GM23338 (cell line): ENCODE data around the gene GNAI3. TPM values are rescaled to one million over a fixed set of nuclear protein-coding genes. Genes with fewer than 3 reads are reported as not detected.

Experiments
- ATAC-seq: fragments of 200-7000 bp; cut with Tn5 transposase; 3 replicates; pipeline ENCODE4 v1.9.1; 2020
- DNase-seq: peaks from one replicate; pipeline ENCODE4 v3.0.0-alpha.2; 2015; ENCODE audit warnings: low spot score
- H2AFZ ChIP-seq: fragments of 200-600 bp; sonication (generic); 2 replicates; pipeline ENCODE4 v1.8.0; 2016; ENCODE audit warnings: antibody characterized with exemption, mild to moderate bottlenecking, moderate library complexity
- H3F3A ChIP-seq: fragments of 200-600 bp; sonication (generic); replicated peaks from 2 replicates; pipeline ENCODE4 v1.8.0; 2017; ENCODE audit warnings: antibody characterized with exemption, mixed run types, low read depth
- H3K27ac ChIP-seq: fragments of 200-600 bp; sonication (generic); 2 replicates; pipeline ENCODE4 v1.6.1; 2016; ENCODE audit warnings: low read depth
- H3K27me3 ChIP-seq: fragments of 200-600 bp; sonication (generic); 2 replicates; pipeline ENCODE4 v1.8.0; 2016; ENCODE audit warnings: mild to moderate bottlenecking, mixed run types, moderate library complexity; ENCODE audit not compliant: insufficient read depth
- H3K36me3 ChIP-seq: fragments of 200-600 bp; sonication (generic); 2 replicates; pipeline ENCODE4 v1.8.0; 2016; ENCODE audit warnings: mild to moderate bottlenecking; ENCODE audit not compliant: insufficient read depth
- H3K4me1 ChIP-seq: fragments of 200-600 bp; sonication (generic); 2 replicates; pipeline ENCODE4 v1.8.0; 2016; ENCODE audit warnings: mild to moderate bottlenecking, moderate library complexity; ENCODE audit not compliant: insufficient read depth
- H3K4me2 ChIP-seq: fragments of 200-600 bp; sonication (generic); 2 replicates; pipeline ENCODE4 v1.7.1; 2017; ENCODE audit warnings: mixed run types
- H3K4me3 ChIP-seq: fragments of 200-600 bp; sonication (generic); 2 replicates; pipeline ENCODE4 v1.6.1; 2016; ENCODE audit warnings: mixed run types
- H3K79me2 ChIP-seq: fragments of 200-600 bp; sonication (generic); replicated peaks from 2 replicates; pipeline ENCODE4 v1.8.0; 2017; ENCODE audit warnings: mild to moderate bottlenecking; ENCODE audit not compliant: insufficient read depth
- H3K9me2 ChIP-seq: fragments of 200-600 bp; sonication (generic); 2 replicates; pipeline ENCODE4 v1.8.0; 2017; ENCODE audit not compliant: insufficient read depth
- H4K20me1 ChIP-seq: fragments of 200-600 bp; sonication (generic); replicated peaks from 2 replicates; pipeline ENCODE4 v1.8.0; 2017; ENCODE audit warnings: mild to moderate bottlenecking; ENCODE audit not compliant: insufficient read depth
- H3K27ac Mint-ChIP-seq: 2 replicates; pipeline ENCODE4 v1.8.0; 2020; ENCODE audit warnings: inconsistent platforms, mild to moderate bottlenecking, moderate library complexity, mixed read lengths
- H3K27me3 Mint-ChIP-seq: 3 replicates; pipeline ENCODE4 v1.8.0; 2022; ENCODE audit warnings: low read depth, mild to moderate bottlenecking, moderate library complexity, mixed read lengths, inconsistent platforms; ENCODE audit not compliant: insufficient read depth, poor library complexity
- H3K36me3 Mint-ChIP-seq: 3 replicates; pipeline ENCODE4 v1.8.0; 2021; ENCODE audit warnings: low read depth, mild to moderate bottlenecking, inconsistent platforms, moderate library complexity, mixed read lengths
- H3K4me1 Mint-ChIP-seq: 3 replicates; pipeline ENCODE4 v1.8.0; 2020; ENCODE audit warnings: mild to moderate bottlenecking, inconsistent platforms, mixed read lengths
- H3K4me3 Mint-ChIP-seq: 3 replicates; pipeline ENCODE4 v1.8.0; 2021; ENCODE audit warnings: moderate library complexity, mild to moderate bottlenecking, inconsistent platforms, mixed read lengths
- H3K9me3 Mint-ChIP-seq: 3 replicates; pipeline ENCODE4 v1.8.0; 2020; ENCODE audit warnings: moderate library complexity, mild to moderate bottlenecking, inconsistent platforms, mixed read lengths
- CREB1 ChIP-seq: fragments of 250-450 bp; sonication (Bioruptor Pico); IDR thresholded peaks from 2 replicates; pipeline ENCODE4 v1.5.0; 2020; ENCODE audit warnings: low read depth, mild to moderate bottlenecking, moderate library complexity
- EZH2 ChIP-seq: fragments of 200-600 bp; sonication (generic); IDR thresholded peaks from one replicate; pipeline ENCODE4 v1.8.0; 2017; ENCODE audit warnings: antibody characterized with exemption, mild to moderate bottlenecking, low read depth; ENCODE audit not compliant: unreplicated experiment
- EZH2phosphoT487 ChIP-seq: fragments of 200-600 bp; sonication (generic); IDR thresholded peaks from one replicate; pipeline ENCODE4 v1.8.1; 2018; ENCODE audit warnings: antibody characterized with exemption; ENCODE audit not compliant: unreplicated experiment
- JUNB ChIP-seq: IDR thresholded peaks from one replicate; pipeline ENCODE4 v1.6.1; 2016; ENCODE audit warnings: antibody characterized with exemption; ENCODE audit not compliant: unreplicated experiment
- NANOG ChIP-seq: IDR thresholded peaks from 2 replicates; pipeline ENCODE4 v1.6.1; 2016; ENCODE audit warnings: antibody characterized with exemption, borderline replicate concordance
- POLR2AphosphoS5 ChIP-seq: IDR thresholded peaks from 2 replicates; pipeline ENCODE4 v1.6.1; 2016; ENCODE audit warnings: antibody characterized with exemption, low read depth
- STAT1 ChIP-seq: IDR thresholded peaks from one replicate; pipeline ENCODE4 v1.6.1; 2016; ENCODE audit warnings: antibody characterized with exemption; ENCODE audit not compliant: unreplicated experiment
- ZNF114 ChIP-seq: fragments of 250-450 bp; sonication (Bioruptor Pico); IDR thresholded peaks from 2 replicates; pipeline ENCODE4 v1.5.0; 2020; ENCODE audit warnings: mild to moderate bottlenecking, moderate library complexity
- ZNF331 ChIP-seq: fragments of 250-450 bp; sonication (Bioruptor Pico); IDR thresholded peaks from 2 replicates; pipeline ENCODE4 v1.5.0; 2020; ENCODE audit warnings: low read depth, mild to moderate bottlenecking, moderate library complexity
- polyA plus RNA-seq: library from polyadenylated mRNA; unstranded; fragments of >200 nt; fragmentation: Nextera tagmentation; extraction: Ambion mirVana; gene quantifications from 2 replicates; pipeline ENCODE4 v1.2.1, GENCODE V29; 2016
- total RNA-seq: library from RNA; depleted of rRNA; stranded (reverse); fragments of >200 nt; shearing (Covaris generic); gene quantifications from 2 replicates; pipeline ENCODE4 v1.2.3, GENCODE V29; 2014
- TF ChIP-seq, protein P1 (sequence below): IDR thresholded peaks from one replicate; pipeline ENCODE4 v1.6.1; 2018; ENCODE audit warnings: antibody characterized with exemption; ENCODE audit not compliant: unreplicated experiment
- TF ChIP-seq, protein P2 (sequence below), 2 experiments: fragments of 200-600 bp in 1 of 2; sonication (generic) in 1 of 2; conservative IDR thresholded peaks; 2 replicates each; pipeline versions ENCODE4 v1.5.1 to v1.6.1; 2016 to 2017; ENCODE audit warnings: antibody characterized with exemption in 2 of 2, low read depth in 2 of 2, mild to moderate bottlenecking in 2 of 2, moderate library complexity in 1 of 2
- TF ChIP-seq, protein P3 (sequence below): fragments of 250-450 bp; sonication (Bioruptor Pico); IDR thresholded peaks from 2 replicates; pipeline ENCODE4 v1.5.0; 2020; ENCODE audit warnings: mild to moderate bottlenecking, moderate library complexity
- TF ChIP-seq, protein P4 (sequence below): IDR thresholded peaks from 2 replicates; pipeline ENCODE4 v1.6.1; 2016; ENCODE audit warnings: antibody characterized with exemption

Gene GNAI3
- total and polyA plus RNA-seq, 2 experiments from 2014 or later = 4.5 to 10.2 TPM

DNA sequence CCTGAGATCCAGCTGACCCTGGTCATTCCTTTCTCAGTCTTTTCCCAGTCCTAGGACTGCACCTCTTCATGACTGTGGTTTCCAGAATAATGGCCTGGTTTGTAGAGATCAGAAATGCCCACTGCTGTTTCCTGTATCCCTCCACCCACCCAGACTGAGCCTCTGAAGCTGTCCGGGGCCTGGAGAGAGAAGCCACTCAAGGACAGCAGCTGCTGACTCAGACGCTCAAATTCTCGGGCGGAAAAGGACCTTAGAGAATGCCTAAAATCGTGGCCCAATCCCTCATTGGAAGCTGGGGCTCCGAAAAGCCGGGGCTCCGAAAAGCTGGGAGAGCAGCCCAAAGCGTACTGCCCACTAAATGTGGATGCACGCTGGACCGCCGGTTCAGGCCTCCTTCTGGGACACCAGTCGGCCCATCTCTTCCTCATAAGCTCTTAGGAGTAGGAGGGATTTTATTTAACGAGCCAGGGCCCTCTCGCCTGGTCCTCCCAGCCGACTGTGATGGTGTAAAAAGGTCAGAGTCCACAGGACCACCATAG lies 16.5 kb upstream of the GNAI3 start:
- ATAC-seq (peak; percentile 4; the same call in 2 of the 3 replicates), DNase-seq (no peak)
- Mint-ChIP-seq H3K27me3 (peaks cover 13% of the 10 kb centered on the region), H3K27ac (no peak overlapping the region), H3K9me3 (no peaks in the 10 kb centered on the region; the same call in 2 of the 3 replicates), H3K4me1 (peaks cover 12% of the 10 kb centered on the region; the same call in 2 of the 3 replicates), H3K36me3 (no peaks in the 10 kb centered on the region), H3K4me3 (no peak overlapping the region; the same call in 2 of the 3 replicates)
- TF ChIP-seq NANOG = no peak
- TF ChIP-seq, protein P1, sequence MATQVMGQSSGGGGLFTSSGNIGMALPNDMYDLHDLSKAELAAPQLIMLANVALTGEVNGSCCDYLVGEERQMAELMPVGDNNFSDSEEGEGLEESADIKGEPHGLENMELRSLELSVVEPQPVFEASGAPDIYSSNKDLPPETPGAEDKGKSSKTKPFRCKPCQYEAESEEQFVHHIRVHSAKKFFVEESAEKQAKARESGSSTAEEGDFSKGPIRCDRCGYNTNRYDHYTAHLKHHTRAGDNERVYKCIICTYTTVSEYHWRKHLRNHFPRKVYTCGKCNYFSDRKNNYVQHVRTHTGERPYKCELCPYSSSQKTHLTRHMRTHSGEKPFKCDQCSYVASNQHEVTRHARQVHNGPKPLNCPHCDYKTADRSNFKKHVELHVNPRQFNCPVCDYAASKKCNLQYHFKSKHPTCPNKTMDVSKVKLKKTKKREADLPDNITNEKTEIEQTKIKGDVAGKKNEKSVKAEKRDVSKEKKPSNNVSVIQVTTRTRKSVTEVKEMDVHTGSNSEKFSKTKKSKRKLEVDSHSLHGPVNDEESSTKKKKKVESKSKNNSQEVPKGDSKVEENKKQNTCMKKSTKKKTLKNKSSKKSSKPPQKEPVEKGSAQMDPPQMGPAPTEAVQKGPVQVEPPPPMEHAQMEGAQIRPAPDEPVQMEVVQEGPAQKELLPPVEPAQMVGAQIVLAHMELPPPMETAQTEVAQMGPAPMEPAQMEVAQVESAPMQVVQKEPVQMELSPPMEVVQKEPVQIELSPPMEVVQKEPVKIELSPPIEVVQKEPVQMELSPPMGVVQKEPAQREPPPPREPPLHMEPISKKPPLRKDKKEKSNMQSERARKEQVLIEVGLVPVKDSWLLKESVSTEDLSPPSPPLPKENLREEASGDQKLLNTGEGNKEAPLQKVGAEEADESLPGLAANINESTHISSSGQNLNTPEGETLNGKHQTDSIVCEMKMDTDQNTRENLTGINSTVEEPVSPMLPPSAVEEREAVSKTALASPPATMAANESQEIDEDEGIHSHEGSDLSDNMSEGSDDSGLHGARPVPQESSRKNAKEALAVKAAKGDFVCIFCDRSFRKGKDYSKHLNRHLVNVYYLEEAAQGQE = no peak
- TF ChIP-seq, protein P2, sequence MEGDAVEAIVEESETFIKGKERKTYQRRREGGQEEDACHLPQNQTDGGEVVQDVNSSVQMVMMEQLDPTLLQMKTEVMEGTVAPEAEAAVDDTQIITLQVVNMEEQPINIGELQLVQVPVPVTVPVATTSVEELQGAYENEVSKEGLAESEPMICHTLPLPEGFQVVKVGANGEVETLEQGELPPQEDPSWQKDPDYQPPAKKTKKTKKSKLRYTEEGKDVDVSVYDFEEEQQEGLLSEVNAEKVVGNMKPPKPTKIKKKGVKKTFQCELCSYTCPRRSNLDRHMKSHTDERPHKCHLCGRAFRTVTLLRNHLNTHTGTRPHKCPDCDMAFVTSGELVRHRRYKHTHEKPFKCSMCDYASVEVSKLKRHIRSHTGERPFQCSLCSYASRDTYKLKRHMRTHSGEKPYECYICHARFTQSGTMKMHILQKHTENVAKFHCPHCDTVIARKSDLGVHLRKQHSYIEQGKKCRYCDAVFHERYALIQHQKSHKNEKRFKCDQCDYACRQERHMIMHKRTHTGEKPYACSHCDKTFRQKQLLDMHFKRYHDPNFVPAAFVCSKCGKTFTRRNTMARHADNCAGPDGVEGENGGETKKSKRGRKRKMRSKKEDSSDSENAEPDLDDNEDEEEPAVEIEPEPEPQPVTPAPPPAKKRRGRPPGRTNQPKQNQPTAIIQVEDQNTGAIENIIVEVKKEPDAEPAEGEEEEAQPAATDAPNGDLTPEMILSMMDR (conservative IDR thresholded peaks at IDR 0.05; ENCODE audit: low read depth in 2 of 2) = no peak
- TF ChIP-seq JUNB = no peak
- TF ChIP-seq POLR2AphosphoS5 = no peak
- no peak for TF ChIP-seq CREB1
- TF ChIP-seq, protein P3, sequence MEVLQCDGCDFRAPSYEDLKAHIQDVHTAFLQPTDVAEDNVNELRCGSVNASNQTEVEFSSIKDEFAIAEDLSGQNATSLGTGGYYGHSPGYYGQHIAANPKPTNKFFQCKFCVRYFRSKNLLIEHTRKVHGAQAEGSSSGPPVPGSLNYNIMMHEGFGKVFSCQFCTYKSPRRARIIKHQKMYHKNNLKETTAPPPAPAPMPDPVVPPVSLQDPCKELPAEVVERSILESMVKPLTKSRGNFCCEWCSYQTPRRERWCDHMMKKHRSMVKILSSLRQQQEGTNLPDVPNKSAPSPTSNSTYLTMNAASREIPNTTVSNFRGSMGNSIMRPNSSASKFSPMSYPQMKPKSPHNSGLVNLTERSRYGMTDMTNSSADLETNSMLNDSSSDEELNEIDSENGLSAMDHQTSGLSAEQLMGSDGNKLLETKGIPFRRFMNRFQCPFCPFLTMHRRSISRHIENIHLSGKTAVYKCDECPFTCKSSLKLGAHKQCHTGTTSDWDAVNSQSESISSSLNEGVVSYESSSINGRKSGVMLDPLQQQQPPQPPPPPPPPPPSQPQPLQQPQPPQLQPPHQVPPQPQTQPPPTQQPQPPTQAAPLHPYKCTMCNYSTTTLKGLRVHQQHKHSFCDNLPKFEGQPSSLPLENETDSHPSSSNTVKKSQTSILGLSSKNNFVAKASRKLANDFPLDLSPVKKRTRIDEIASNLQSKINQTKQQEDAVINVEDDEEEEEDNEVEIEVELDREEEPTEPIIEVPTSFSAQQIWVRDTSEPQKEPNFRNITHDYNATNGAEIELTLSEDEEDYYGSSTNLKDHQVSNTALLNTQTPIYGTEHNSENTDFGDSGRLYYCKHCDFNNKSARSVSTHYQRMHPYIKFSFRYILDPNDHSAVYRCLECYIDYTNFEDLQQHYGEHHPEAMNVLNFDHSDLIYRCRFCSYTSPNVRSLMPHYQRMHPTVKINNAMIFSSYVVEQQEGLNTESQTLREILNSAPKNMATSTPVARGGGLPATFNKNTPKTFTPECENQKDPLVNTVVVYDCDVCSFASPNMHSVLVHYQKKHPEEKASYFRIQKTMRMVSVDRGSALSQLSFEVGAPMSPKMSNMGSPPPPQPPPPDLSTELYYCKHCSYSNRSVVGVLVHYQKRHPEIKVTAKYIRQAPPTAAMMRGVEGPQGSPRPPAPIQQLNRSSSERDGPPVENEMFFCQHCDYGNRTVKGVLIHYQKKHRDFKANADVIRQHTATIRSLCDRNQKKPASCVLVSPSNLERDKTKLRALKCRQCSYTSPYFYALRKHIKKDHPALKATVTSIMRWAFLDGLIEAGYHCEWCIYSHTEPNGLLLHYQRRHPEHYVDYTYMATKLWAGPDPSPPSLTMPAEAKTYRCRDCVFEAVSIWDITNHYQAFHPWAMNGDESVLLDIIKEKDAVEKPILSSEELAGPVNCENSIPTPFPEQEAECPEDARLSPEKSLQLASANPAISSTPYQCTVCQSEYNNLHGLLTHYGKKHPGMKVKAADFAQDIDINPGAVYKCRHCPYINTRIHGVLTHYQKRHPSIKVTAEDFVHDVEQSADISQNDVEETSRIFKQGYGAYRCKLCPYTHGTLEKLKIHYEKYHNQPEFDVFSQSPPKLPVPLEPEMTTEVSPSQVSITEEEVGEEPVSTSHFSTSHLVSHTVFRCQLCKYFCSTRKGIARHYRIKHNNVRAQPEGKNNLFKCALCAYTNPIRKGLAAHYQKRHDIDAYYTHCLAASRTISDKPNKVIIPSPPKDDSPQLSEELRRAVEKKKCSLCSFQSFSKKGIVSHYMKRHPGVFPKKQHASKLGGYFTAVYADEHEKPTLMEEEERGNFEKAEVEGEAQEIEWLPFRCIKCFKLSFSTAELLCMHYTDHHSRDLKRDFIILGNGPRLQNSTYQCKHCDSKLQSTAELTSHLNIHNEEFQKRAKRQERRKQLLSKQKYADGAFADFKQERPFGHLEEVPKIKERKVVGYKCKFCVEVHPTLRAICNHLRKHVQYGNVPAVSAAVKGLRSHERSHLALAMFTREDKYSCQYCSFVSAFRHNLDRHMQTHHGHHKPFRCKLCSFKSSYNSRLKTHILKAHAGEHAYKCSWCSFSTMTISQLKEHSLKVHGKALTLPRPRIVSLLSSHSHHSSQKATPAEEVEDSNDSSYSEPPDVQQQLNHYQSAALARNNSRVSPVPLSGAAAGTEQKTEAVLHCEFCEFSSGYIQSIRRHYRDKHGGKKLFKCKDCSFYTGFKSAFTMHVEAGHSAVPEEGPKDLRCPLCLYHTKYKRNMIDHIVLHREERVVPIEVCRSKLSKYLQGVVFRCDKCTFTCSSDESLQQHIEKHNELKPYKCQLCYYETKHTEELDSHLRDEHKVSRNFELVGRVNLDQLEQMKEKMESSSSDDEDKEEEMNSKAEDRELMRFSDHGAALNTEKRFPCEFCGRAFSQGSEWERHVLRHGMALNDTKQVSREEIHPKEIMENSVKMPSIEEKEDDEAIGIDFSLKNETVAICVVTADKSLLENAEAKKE (CRISPR knock-in tag) = no peak
- no peak for TF ChIP-seq ZNF331
- TF ChIP-seq EZH2phosphoT487 = no peak
- TF ChIP-seq, protein P4, sequence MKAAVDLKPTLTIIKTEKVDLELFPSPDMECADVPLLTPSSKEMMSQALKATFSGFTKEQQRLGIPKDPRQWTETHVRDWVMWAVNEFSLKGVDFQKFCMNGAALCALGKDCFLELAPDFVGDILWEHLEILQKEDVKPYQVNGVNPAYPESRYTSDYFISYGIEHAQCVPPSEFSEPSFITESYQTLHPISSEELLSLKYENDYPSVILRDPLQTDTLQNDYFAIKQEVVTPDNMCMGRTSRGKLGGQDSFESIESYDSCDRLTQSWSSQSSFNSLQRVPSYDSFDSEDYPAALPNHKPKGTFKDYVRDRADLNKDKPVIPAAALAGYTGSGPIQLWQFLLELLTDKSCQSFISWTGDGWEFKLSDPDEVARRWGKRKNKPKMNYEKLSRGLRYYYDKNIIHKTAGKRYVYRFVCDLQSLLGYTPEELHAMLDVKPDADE = no peak
- no peak for TF ChIP-seq STAT1
- TF ChIP-seq ZNF114 = no peak
- no peak for TF ChIP-seq EZH2
- peak overlapping the region; percentile 99 for H2AFZ ChIP-seq
- H3K79me2 ChIP-seq = no peaks in the 10 kb centered on the region
- H3K9me2 ChIP-seq = no peaks in the 10 kb centered on the region
- H3K4me2 ChIP-seq = peak overlapping the region; percentile 78; the same call in 1 of the 2 replicates
- H3K4me1 ChIP-seq = peaks cover 4% of the 10 kb centered on the region; the same call in 1 of the 2 replicates
- no peaks in the 10 kb centered on the region for H3F3A ChIP-seq
- no peaks in the 10 kb centered on the region for H3K27me3 ChIP-seq
- no peaks in the 10 kb centered on the region for H4K20me1 ChIP-seq
- H3K4me3 ChIP-seq = peak overlapping the region; percentile 23; the same call in 1 of the 2 replicates
- no peak overlapping the region for H3K27ac ChIP-seq
- no peaks in the 10 kb centered on the region for H3K36me3 ChIP-seq
